Activated CD4-positive, alpha-beta T cell treated with anti-CD3 and anti-CD28 coated beads, Interleukin-2, amount 50 U/mL, for 16 hours (primary cell): ENCODE data around the gene EVC2.

Experiments
- DNase-seq: peaks from one replicate; pipeline ENCODE4 v3.0.0-alpha.2; 2020

EVC2 gene

GRCh38 chr4:5552451-5552850 lies 155.9 kb downstream of the EVC2 start:
- no peak for DNase-seq

GRCh38 chr4:5547651-5548249 lies 160.6 kb downstream of the EVC2 start:
- no peak for DNase-seq

- no peak for DNase-seq
These were observed 163.1 kb downstream of the EVC2 start for GRCh38 chr4:5545271-5545670.

- no peak for DNase-seq
These were observed 163.6 kb downstream of the EVC2 start for GRCh38 chr4:5544762-5545161.

- DNase-seq, result no peak
These were observed 164.7 kb downstream of the EVC2 start for GRCh38 chr4:5543681-5544080.

GRCh38 chr4:5541169-5541568 lies 167.2 kb downstream of the EVC2 start:
- no peak for DNase-seq

- no peak for DNase-seq
These were observed 168.8 kb downstream of the EVC2 start for GRCh38 chr4:5539584-5539983.

- no peak for DNase-seq
These were observed 176.3 kb downstream of the EVC2 start for GRCh38 chr4:5532100-5532499.

- DNase-seq, result no peak
These were observed 180.3 kb downstream of the EVC2 start for GRCh38 chr4:5528031-5528436.

- DNase-seq, result no peak
These were observed 181.1 kb downstream of the EVC2 start for GRCh38 chr4:5527211-5527610.

- no peak for DNase-seq
These were observed 182.1 kb downstream of the EVC2 start for GRCh38 chr4:5526080-5526846.

- no peak for DNase-seq
These were observed 183.7 kb downstream of the EVC2 start for GRCh38 chr4:5524446-5525299.

- DNase-seq, result no peak
These were observed 191.0 kb downstream of the EVC2 start for GRCh38 chr4:5517372-5517771.

GRCh38 chr4:5515646-5516045 lies 192.7 kb downstream of the EVC2 start:
- no peak for DNase-seq
